Caki2 (cell line): ENCODE measurements around the gene NLRC5. TPM values are rescaled to one million over a fixed set of nuclear protein-coding genes. Genes with fewer than 3 reads are reported as not detected.

ENCODE experiments used
- DNase-seq: peaks from one replicate; pipeline ENCODE4 v3.0.0-alpha.2; 2015; ENCODE audit warnings: low read depth
- in situ Hi-C: cut with HindIII; loops from 2 replicates; pipeline ENCODE4 v1.10.0; 2016; ENCODE audit warnings: low sequenced_read_pairs, low pct_unique_long_range_greater_than_20kb, mixed read lengths
- total RNA-seq: library from RNA; depleted of rRNA; stranded (reverse); fragments of >200 nt; shearing (Covaris generic); gene quantifications from 2 replicates; pipeline ENCODE4 v1.2.3, GENCODE V29; 2014; ENCODE audit warnings: low replicate concordance; rRNA removed

The NLRC5 gene
- total RNA-seq, 1 experiment from 2014 or later: 3.1 TPM

- no peak for DNase-seq
- in situ Hi-C loops: no loop called here
Observed at GRCh38 chr16:57123974-57124674, 134.8 kb downstream of the NLRC5 start.

GRCh38 chr16:57125376-57125775 lies 136.0 kb downstream of the NLRC5 start:
- in situ Hi-C loops: no loop called here
- DNase-seq: no peak

GRCh38 chr16:57125969-57126368 lies 136.6 kb downstream of the NLRC5 start:
- no peak for DNase-seq
- in situ Hi-C loops: no loop called here

- no peak for DNase-seq
- in situ Hi-C loops: no loop called here
Observed at GRCh38 chr16:57126411-57126810, 137.1 kb downstream of the NLRC5 start.

- DNase-seq: no peak
- in situ Hi-C loops: no loop called here
Observed at GRCh38 chr16:57127037-57127763, 137.8 kb downstream of the NLRC5 start.

GRCh38 chr16:57127836-57128235 lies 138.5 kb downstream of the NLRC5 start:
- in situ Hi-C loops: no loop called here
- DNase-seq: no peak

- DNase-seq: no peak
- in situ Hi-C loops: no loop called here
Observed at GRCh38 chr16:57128771-57129389, 139.5 kb downstream of the NLRC5 start.

GRCh38 chr16:57130950-57131321 lies 141.6 kb downstream of the NLRC5 start:
- in situ Hi-C loops: no loop called here
- DNase-seq: no peak

GRCh38 chr16:57131351-57131970 lies 142.1 kb downstream of the NLRC5 start:
- in situ Hi-C loops: no loop called here
- DNase-seq: no peak

GRCh38 chr16:57132470-57132869 lies 143.1 kb downstream of the NLRC5 start:
- DNase-seq: no peak
- in situ Hi-C loops: no loop called here

GRCh38 chr16:57133031-57133430 lies 143.7 kb downstream of the NLRC5 start:
- DNase-seq: no peak
- in situ Hi-C loops: no loop called here

Other genes with a start within 250 kb of the NLRC5 start
- gene SLC12A3, start 124.3 kb upstream of the NLRC5 start, total RNA-seq: not detected in 2 replicates
- 73.9 and 157 TPM in 2 replicates for gene HERPUD1, start 57.4 kb upstream of the NLRC5 start, total RNA-seq
- gene CETP, start 27.6 kb upstream of the NLRC5 start, total RNA-seq: not detected in 2 replicates
- gene CPNE2, start 103.0 kb downstream of the NLRC5 start, total RNA-seq: 33.5 and 34.6 TPM in 2 replicates
- gene PSME3IP1, start 196.5 kb downstream of the NLRC5 start, total RNA-seq: 38.9 and 92.8 TPM in 2 replicates
- gene RSPRY1, start 196.8 kb downstream of the NLRC5 start, total RNA-seq: 23.8 and 30.7 TPM in 2 replicates